Skeletal muscle tissue (tissue), 4 donors: ENCODE measurements around the gene MSH6. TPM values are rescaled to one million over a fixed set of nuclear protein-coding genes. Genes with fewer than 3 reads are reported as not detected.
"Not testable (repeated sequence)": the region's sequence is repeated elsewhere in the genome, so short reads cannot be mapped to it uniquely, and the experiment has no call there.

Experiments
- H3K27ac ChIP-seq: one replicate; pipeline ENCODE4 v1.7.0; 2013; ENCODE audit warnings: mild to moderate bottlenecking, low read depth, low read length, inconsistent platforms
- H3K27me3 ChIP-seq, 3 donors: one replicate each; pipeline ENCODE4 v1.7.0; 2013; ENCODE audit warnings: low read length in 3 of 3; ENCODE audit not compliant: control insufficient read depth in 3 of 3, insufficient read depth in 3 of 3
- H3K36me3 ChIP-seq, 3 donors: one replicate each; pipeline ENCODE4 v1.7.0; 2013; ENCODE audit warnings: low read length in 3 of 3; ENCODE audit not compliant: control insufficient read depth in 3 of 3, insufficient read depth in 3 of 3
- H3K4me1 ChIP-seq, 3 donors: one replicate each; pipeline ENCODE4 v1.7.0; 2013; ENCODE audit warnings: low read length in 3 of 3, mild to moderate bottlenecking in 3 of 3; ENCODE audit not compliant: control insufficient read depth in 3 of 3, insufficient read depth in 3 of 3
- H3K4me3 ChIP-seq, 3 donors: one replicate each; pipeline ENCODE4 v1.7.0; 2013; ENCODE audit warnings: low read length in 3 of 3
- H3K9ac ChIP-seq, 3 donors: one replicate each; pipeline ENCODE4 v1.7.0; 2013; ENCODE audit warnings: low read length in 3 of 3, mild to moderate bottlenecking in 3 of 3, moderate library complexity in 2 of 3, low read depth in 1 of 3
- H3K9me3 ChIP-seq, 3 donors: one replicate each; pipeline ENCODE4 v1.7.0; 2013; ENCODE audit warnings: low read length in 3 of 3; ENCODE audit not compliant: control insufficient read depth in 3 of 3
- total RNA-seq: library from RNA; depleted of rRNA; stranded (reverse); fragments of >200 nt; gene quantifications from one replicate; pipeline ENCODE4 v1.2.3, GENCODE V29; 2014
- donor health status: Osteomylitis.

Gene MSH6
- total RNA-seq, 1 donor from 2014 or later, result 33.4 TPM

DNA sequence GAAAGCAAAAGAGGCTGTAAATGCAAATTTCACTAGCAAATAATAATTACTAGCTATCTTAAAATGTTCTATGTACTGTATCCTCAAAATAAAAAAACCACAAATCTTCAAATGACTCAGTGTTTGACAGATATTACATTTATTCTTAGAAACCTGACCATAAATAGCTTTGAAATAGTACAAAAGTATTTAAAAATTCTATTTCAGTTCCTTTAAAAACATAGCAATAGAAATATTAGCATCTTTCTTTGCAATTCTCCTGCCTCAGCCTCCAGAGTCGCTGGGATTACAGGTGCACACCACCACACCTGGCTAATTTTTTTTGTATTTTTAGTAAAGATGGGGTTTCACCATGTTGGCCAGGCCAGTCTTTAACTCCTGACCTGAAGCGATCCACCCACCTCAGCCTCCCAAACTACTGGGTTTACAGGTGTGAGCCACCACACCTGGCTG is 50.6 kb downstream of the MSH6 start:
- no peak overlapping the region for H3K9ac ChIP-seq
- no peak overlapping the region for H3K27ac ChIP-seq
- H3K36me3 ChIP-seq, result peaks cover 32 to 56% (median 42%) of the 10 kb centered on the region in 3 donors
- H3K9me3 ChIP-seq, result no peaks in the 10 kb centered on the region
- no peak overlapping the region for H3K4me3 ChIP-seq
- H3K4me1 ChIP-seq, result no peaks in the 10 kb centered on the region
- H3K27me3 ChIP-seq, result no peaks in the 10 kb centered on the region

DNA sequence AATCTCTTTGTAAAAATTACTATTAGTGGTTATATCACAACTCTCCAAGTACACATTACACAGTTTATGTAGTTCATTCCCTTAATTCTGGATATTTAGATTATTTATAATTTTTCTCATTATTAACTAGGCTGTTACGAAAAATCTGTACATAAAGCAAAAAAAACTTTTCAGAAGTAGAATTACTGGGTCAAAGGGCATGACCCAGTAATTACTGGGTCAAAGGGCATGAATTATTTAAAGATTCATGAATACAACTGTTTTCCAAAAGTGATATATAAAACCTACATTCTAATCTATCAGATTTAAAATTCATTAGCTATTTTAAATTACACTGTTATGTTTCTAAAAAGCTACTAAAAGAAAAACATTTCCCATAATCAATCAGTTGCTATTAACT is 55.3 kb downstream of the MSH6 start:
- Histone ChIP-seq H3K9me3 (no peaks in the 10 kb centered on the region), H3K9ac (no peak overlapping the region), H3K36me3 (peaks cover 27 to 39% (median 35%) of the 10 kb centered on the region in 3 donors), H3K27ac (no peak overlapping the region), H3K4me3 (no peak overlapping the region), H3K27me3 (no peaks in the 10 kb centered on the region), H3K4me1 (no peaks in the 10 kb centered on the region)

DNA sequence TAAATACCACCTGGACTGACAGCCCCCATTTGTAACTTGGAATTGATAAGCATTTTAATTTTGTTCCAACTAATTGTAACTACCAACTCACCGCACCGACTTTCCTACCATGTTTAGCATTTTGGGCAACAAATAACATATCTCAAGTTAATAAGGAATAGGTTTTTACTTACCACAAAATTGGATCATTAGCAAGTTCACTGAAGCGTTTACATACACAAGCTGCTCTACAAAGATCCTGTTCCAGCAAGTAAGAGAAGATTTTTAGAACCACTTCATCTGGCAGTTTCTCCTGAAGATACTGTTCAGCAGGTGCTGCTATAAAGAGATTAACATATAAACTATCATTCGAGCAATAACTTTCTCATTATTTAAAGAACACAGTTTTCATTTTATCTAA is 55.7 kb downstream of the MSH6 start:
- Histone ChIP-seq H3K9ac (no peak overlapping the region), H3K36me3 (peaks cover 26 to 37% (median 34%) of the 10 kb centered on the region in 3 donors), H3K27ac (no peak overlapping the region), H3K4me3 (no peak overlapping the region), H3K27me3 (no peaks in the 10 kb centered on the region), H3K4me1 (no peaks in the 10 kb centered on the region), H3K9me3 (no peaks in the 10 kb centered on the region)

DNA sequence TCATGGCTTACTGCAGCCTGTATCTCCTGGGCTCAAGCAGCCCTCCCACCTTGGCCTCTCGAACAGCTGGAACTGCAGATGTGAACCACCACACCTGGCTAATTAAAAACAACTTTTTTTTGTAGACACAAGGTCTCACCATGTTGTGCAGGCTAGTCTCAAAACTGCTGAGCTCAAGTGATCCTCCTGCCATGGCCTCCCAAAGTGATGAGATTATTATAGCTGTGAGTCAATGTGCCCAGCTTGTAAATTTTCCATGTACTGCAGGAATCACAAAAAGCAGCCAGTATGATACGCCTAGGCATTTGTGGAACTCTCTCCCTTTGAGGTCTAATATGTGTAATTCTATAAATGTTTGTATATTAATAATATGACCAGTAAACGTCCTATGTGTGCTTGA is 59.9 kb downstream of the MSH6 start:
- no peak overlapping the region for H3K4me3 ChIP-seq
- no peaks in the 10 kb centered on the region for H3K9me3 ChIP-seq
- H3K27me3 ChIP-seq, result no peaks in the 10 kb centered on the region
- H3K27ac ChIP-seq, result no peak overlapping the region
- no peak overlapping the region for H3K9ac ChIP-seq
- H3K4me1 ChIP-seq, result peaks cover 0 to 3% (median 0%) of the 10 kb centered on the region in 3 donors
- H3K36me3 ChIP-seq, result peaks cover 0 to 9% (median 5%) of the 10 kb centered on the region in 3 donors

DNA sequence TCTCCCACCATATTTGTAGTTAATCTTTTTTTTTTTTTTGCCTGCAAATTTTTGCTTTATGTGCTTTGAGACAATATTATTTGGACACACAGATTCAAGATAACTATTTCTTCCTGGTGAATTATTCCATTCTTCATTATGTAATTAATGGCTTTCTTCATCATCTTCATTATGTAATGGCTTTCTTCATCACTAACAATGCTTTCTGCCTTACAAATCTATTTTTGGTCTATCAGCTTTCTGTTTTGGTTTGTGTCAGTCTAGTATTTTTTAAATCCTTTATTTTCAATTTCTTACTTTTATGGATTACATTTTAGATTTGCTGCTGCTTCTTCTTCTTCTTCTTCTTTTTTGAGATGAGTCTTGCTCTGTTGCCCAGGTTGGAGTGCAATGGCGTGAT is 60.5 kb downstream of the MSH6 start:
- Histone ChIP-seq H3K27me3 (no peaks in the 10 kb centered on the region), H3K9ac (no peak overlapping the region), H3K36me3 (peaks cover 0 to 6% (median 5%) of the 10 kb centered on the region in 3 donors), H3K4me1 (peaks cover 0 to 3% (median 0%) of the 10 kb centered on the region in 3 donors), H3K4me3 (no peak overlapping the region), H3K27ac (no peak overlapping the region), H3K9me3 (no peaks in the 10 kb centered on the region)

DNA sequence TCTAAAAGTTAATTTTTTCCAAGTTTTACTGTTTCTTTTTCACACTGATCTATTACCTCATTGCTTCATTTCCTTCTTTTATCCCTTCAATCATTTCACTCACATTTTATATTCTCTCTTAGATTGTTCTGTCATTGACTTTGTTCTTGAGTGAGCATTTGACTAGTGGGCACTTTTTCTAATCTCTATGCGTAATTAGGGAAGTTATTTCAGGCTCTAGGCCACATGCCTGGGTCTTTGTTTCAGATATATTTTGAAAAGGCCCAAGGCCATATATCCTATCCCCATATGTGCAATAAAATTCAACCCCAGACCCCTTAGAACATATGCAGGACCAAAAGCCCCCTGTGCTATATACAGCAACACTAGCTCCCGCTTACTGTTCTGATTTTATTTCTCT is 61.2 kb downstream of the MSH6 start:
- peaks cover 0 to 2% (median 0%) of the 10 kb centered on the region in 3 donors for H3K36me3 ChIP-seq
- no peaks in the 10 kb centered on the region for H3K27me3 ChIP-seq
- peaks cover 0 to 3% (median 0%) of the 10 kb centered on the region in 3 donors for H3K4me1 ChIP-seq
- no peak overlapping the region for H3K4me3 ChIP-seq
- H3K27ac ChIP-seq, result no peak overlapping the region
- no peaks in the 10 kb centered on the region for H3K9me3 ChIP-seq
- no peak overlapping the region for H3K9ac ChIP-seq

DNA sequence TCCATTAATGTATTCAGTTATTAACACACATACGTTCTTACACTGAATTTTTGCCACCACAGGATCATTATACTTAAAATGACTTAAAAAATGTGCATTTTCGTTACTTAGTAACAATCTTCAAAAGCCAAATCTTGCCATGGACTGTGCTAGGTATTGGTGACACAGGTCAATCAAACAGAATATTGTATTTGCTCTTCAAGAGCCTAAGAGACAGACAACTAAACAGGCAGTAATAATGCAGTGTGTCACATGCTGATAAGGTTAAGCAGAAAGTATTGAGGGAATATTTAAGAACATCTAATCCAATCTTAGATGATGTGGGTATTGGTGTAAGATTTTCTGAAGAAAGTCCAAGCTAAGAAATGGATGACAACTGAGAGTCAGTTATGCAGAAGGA is 66.4 kb downstream of the MSH6 start:
- Histone ChIP-seq H3K9ac (no peak overlapping the region), H3K4me1 (peaks cover 0 to 3% (median 0%) of the 10 kb centered on the region in 3 donors), H3K4me3 (no peak overlapping the region), H3K9me3 (no peaks in the 10 kb centered on the region), H3K27ac (no peak overlapping the region), H3K36me3 (no peaks in the 10 kb centered on the region), H3K27me3 (no peaks in the 10 kb centered on the region)

DNA sequence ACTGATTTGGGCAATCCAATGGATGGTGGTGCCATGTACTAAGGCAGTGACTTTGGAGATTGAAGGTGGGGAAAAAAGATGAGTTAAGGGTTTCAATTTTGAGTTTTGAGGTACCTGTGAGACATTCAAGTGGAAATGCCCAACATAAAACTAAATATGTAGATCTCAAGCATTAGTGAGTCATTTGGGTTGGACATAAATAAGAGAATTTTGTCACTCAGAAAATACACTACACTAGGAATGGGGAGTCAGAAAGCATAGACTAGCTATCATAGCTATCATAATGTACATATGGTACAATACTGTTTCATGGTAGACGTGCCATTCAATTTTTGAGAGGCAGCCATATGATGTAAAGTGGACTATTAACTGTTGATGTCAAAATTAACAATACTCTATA is 67.3 kb downstream of the MSH6 start:
- no peak overlapping the region for H3K4me3 ChIP-seq
- H3K27ac ChIP-seq, result no peak overlapping the region
- no peaks in the 10 kb centered on the region for H3K27me3 ChIP-seq
- no peaks in the 10 kb centered on the region for H3K9me3 ChIP-seq
- H3K9ac ChIP-seq, result no peak overlapping the region
- peaks cover 0 to 2% (median 0%) of the 10 kb centered on the region in 3 donors for H3K4me1 ChIP-seq
- no peaks in the 10 kb centered on the region for H3K36me3 ChIP-seq

DNA sequence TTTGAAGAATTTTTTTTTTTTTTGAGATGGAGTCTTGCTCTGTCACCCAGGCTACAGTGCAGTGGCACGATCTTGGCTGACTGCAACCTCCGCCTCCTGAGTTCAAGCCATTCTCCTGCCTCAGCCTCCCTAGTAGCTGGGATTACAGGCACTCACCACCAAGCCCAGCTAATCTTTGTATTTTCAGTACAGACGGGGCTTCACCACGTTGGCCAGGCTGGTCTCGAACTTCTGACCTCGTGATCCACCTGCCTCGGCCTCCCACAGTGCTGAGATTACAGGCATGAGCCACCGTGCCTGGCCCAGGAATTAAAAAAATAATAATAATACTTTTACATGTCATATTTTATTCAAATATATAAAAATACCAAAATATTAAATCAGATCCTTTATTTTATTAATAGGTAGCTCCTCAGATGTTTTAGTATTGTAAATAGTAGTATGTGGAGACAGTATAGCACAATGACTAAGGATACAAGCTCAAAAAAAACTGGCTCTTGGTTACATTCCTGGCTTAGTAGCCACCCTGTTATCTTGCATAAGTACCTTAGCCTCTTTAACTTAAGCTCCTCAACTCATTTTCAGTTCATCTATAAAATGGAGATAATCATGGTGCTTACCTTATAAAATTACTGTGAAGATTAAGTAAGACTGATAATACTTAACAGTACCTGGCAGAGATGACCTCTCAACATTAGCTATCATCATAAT is 70.3 kb downstream of the MSH6 start:
- H3K9ac ChIP-seq, H3K9me3 ChIP-seq, H3K4me1 ChIP-seq, H3K36me3 ChIP-seq, H3K27me3 ChIP-seq, H3K27ac ChIP-seq, H3K4me3 ChIP-seq: not testable (repeated sequence)
